Stimulated activated CD4-positive, alpha-beta T cell treated with anti-CD3 and anti-CD28 coated beads, TNF-alpha, amount 100 ng/mL, for 4 hours (primary cell): ENCODE results near the gene ACTR6.
"Not testable (repeated sequence)": the region's sequence is repeated elsewhere in the genome, so short reads cannot be mapped to it uniquely, and the experiment has no call there.

Experiments used
- DNase-seq, 3 experiments: peaks; one replicate each; pipeline ENCODE4 v3.0.0-alpha.2; 2020; ENCODE audit warnings: low read depth in 3 of 3

The ACTR6 gene

GRCh38 chr12:100219328-100220109 is 18.9 kb downstream of the ACTR6 start:
- DNase-seq: no peak

GRCh38 chr12:100221523-100221922 is 20.9 kb downstream of the ACTR6 start:
- DNase-seq: no peak

- DNase-seq: not testable (repeated sequence)
Observed at GRCh38 chr12:100222173-100222572, 21.6 kb downstream of the ACTR6 start.

GRCh38 chr12:100225491-100225890 is 24.9 kb downstream of the ACTR6 start:
- no peak for DNase-seq

- no peak for DNase-seq
Observed at GRCh38 chr12:100229036-100229635, 28.5 kb downstream of the ACTR6 start.

- DNase-seq: no peak
Observed at GRCh38 chr12:100229876-100230275, 29.3 kb downstream of the ACTR6 start.

- DNase-seq: not testable (repeated sequence)
Observed at GRCh38 chr12:100231873-100232272, 31.3 kb downstream of the ACTR6 start.

- DNase-seq: no peak
Observed at GRCh38 chr12:100234166-100234565, 33.6 kb downstream of the ACTR6 start.

GRCh38 chr12:100234591-100235304 is 34.1 kb downstream of the ACTR6 start:
- DNase-seq: no peak

GRCh38 chr12:100238801-100239200 is 38.2 kb downstream of the ACTR6 start:
- DNase-seq: no peak

- DNase-seq: no peak
Observed at GRCh38 chr12:100239589-100239988, 39.0 kb downstream of the ACTR6 start.

- no peak for DNase-seq
Observed at GRCh38 chr12:100243137-100243536, 42.5 kb downstream of the ACTR6 start.

GRCh38 chr12:100247765-100248164 is 47.1 kb downstream of the ACTR6 start:
- no peak for DNase-seq

- no peak for DNase-seq
Observed at GRCh38 chr12:100248886-100249285, 48.3 kb downstream of the ACTR6 start.

- DNase-seq: no peak
Observed at GRCh38 chr12:100249941-100250340, 49.3 kb downstream of the ACTR6 start.

- DNase-seq: no peak
Observed at GRCh38 chr12:100251917-100252316, 51.3 kb downstream of the ACTR6 start.

GRCh38 chr12:100253437-100253836 is 52.8 kb downstream of the ACTR6 start:
- DNase-seq: no peak

- no peak for DNase-seq
Observed at GRCh38 chr12:100254876-100255275, 54.3 kb downstream of the ACTR6 start.

- DNase-seq: no peak
Observed at GRCh38 chr12:100258127-100258526, 57.5 kb downstream of the ACTR6 start.

GRCh38 chr12:100263131-100263530 is 62.5 kb downstream of the ACTR6 start:
- DNase-seq: no peak

- DNase-seq: not testable (repeated sequence)
Observed at GRCh38 chr12:100265107-100265506, 64.5 kb downstream of the ACTR6 start.

GRCh38 chr12:100265732-100266584 is 65.3 kb downstream of the ACTR6 start:
- DNase-seq: no peak
